Stimulated activated CD8-positive, alpha-beta memory T cell treated with anti-CD3 and anti-CD28 coated beads, Interleukin-7, amount 100 ng/mL, for 4 hours (primary cell): ENCODE measurements around the gene CHD3.

ENCODE experiments used
- DNase-seq, 2 donors: peaks; one replicate each; pipeline ENCODE4 v3.0.0-alpha.2; 2020; ENCODE audit warnings: low read depth in 2 of 2

CHD3 gene

DNA sequence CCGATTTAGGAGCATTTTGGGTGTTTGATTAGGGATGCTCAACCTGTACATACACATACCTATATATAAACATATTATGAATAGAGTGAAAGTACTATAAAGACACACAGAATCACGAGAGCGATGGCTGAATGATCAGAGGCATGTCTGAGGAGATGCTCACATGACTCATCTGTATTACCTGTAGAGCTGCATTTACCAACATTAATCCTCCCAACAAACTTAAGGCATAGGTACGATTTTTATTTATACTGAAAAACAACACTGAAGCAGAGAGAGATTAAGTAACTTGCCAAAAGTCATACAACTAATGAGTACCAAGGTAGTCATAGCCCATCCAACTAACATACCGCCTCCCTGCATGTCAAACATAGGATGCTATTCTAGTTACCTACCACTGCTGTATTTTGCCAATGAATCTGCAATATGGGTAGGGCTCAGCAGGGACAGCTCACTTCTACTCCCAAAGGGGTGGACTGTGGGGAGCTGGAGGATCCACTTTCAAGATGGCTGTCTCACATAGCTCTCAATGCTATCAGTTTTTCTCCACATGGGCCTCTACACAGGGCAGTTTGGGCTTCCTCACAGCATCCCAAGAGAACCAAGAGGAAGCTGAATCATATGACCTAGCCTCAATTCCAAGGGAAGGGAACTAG is 23.5 kb upstream of the CHD3 start:
- no peak for DNase-seq

DNA sequence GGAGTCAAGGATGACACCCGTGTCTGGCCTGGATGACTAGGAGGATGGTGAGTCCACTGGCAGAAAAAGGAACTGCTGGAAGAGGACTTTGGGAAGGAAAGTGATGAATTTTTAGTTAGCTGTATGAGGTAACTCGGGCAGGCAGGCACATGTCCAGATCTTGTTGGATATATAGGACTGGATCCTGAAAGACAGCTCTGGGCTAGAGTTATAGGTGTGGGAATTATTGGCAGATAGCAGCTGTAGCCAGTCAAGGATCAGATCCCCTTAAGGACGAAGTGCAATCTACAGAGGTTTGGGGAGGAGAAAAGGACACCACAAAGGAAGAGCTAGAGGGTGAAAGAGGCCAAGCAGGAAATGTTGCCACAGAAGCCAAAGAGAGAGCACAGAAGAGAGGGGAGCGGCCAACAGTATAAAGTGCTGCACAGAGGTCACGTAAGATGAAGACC is 20.7 kb upstream of the CHD3 start:
- no peak for DNase-seq

DNA sequence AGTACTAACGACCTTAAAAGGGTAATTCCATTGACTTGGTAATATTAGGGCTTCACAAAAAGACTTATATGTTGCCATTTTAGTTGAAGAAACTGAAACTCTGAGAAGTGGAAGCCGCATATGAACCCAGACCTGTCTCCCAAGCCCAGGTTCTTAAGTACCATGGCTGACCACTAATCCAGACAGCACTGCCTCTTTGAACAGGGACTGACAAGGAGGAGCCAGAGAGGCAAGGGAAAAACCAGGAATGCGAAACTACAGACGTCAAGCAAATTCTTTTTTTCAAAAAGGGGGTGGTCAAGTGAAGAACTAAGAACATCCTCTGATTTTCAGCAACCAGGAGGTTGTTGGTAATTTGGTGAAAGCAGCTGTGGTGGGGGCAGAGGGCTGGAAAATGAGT is 15.5 kb upstream of the CHD3 start:
- no peak for DNase-seq

DNA sequence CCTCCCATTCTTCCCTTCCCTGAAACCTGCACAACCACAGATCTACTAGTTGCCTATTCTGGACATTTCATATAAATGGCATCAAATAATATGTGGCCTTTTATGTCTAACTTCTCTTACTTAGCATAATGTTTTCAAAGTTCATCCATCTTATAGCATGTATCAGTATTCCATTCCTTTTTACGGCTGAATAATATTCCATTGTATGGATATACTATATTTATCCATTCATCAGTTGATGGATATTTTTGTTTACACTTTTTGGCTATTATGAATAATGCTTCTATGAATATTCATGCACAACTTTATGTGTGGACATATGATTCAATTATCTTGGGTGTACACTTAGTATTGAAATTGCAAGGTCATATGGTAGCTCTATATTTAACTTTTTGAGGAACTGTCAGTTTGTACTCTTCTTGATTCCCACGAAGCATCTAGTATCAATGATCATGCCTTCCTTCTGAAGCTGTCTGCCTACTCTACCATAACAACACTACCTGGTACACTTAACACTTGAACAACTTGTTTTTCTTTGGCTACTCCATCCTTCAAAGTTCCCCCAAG is 12.7 kb upstream of the CHD3 start:
- no peak for DNase-seq

DNA sequence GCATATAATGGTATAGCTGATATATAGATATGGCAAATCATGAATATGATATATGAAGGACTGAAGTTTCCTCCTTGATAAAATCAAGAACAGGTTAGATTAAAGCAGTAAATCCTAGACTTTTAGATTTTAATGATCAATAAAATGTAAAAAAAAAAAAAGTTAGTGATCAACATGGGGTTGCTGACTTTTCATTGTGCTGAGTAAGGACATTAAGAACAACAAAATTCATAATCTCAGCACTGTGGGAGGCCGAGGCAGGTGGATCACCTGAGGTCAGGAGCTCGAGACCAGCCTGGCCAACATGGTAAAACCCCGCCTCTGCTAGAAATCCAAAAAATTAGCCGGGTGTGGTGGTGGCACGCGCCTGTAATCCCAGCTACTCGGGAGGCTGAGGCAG is 10.4 kb upstream of the CHD3 start:
- DNase-seq = no peak

DNA sequence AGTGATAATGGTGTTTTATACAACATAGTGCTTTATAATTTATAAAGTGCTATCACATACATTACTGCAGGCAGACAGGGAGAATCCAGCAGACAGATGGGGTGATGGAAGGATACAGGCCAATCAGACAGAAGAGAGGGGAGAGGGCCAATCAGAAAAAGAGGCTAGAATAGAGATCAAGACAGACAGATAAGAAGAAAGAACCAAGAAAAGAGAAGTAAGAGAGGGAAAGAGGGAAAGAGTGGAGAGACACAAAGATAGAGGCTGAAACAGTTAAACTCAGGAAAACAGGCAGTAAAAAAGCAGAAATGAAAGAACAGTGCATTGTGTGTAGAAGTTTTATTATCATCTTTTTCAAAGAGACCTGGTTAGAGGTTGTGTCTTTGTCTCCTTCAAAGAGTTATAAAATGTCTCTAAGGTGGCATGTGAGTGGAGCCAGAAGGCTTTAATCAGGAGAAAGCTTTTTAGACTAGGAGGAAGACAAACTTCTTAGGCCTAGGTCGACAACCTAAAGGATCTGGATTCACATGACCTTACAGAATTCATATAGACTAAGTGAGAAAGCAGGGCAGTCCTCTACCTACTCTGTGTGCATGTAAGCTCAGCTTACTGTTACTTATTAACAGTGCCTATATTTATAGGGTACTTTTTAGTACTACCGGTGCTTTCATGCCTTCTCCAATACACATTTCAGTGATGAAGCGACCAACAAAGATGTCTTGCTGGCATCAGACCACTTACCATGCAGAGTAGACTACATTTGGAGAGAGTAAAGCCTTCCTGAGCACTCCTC is 8.3 kb upstream of the CHD3 start:
- DNase-seq = no peak

DNA sequence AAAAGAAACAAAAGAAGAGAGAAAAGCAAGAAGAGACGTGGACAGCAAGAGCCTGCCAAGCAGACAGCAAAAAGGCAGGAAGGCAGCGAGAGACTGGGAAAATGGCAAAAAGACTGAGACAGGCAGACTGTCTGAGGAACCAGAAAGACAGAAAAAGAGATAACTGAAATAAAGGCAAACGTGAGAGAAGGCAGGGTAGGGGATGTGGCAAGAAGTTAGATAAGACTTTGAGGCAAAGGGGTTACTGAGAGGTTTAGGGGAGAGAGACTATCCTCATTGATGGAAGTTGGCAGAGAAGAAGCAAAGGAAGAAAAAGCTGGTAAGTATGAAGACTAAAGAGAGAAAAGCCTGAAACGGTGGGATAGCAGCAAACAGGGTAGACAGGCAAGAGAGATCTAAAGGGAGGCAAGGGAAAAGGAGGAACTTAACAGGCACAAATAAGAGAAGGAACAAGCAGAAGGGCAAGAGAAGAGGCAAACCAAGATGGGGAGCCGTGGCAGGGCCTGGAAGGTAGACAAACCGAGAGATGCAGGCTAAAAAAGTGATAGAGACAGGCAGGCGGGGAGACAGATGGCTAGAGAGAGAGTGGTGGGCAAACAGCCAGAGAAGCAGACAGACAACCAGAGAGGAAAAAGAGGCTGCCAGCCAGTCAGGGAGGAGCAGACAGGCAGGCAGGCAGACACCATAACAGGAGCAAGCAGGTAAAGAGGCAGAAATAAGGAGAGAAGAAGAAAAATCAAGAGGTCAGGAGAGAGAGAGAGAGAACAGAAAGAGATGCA is 7.1 kb upstream of the CHD3 start:
- DNase-seq = no peak

DNA sequence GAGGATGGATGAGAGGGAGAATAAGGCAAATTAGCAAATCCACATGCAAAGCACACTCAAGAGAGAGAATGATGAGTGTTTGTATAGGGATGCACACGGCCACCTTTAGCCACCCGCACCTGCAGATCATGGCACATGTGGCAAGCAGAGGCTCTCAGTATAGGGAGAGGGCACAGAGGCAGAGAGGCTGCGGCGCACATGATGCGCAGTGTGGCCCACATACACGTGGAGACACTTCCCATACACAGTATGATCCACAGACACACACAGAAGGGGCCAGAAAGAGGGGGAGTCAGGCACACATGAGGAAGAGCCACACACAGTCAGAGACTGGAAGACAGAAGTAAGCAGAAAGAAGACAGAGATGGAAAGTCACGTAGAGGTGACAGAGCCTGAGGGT is 6.5 kb upstream of the CHD3 start:
- DNase-seq = no peak

DNA sequence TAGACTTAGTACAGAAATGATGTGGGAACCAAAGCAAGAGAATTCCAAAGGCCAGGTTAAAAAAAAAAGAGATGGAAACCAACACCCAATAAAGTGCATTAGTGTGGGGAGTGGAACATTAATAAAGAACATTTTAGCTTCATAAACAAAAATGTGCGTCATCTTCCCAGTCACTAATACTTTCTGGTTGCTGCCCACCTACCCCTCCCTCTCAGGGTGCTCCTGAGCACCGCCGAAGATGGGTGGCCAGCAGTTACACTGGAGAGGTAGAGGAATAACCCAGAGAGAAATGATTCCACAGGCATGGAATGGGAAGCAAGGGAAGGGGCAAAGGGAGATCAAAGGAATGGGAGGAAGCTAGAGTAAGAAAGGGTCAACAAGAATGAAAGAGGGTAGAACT is 6.0 kb upstream of the CHD3 start:
- DNase-seq = no peak

DNA sequence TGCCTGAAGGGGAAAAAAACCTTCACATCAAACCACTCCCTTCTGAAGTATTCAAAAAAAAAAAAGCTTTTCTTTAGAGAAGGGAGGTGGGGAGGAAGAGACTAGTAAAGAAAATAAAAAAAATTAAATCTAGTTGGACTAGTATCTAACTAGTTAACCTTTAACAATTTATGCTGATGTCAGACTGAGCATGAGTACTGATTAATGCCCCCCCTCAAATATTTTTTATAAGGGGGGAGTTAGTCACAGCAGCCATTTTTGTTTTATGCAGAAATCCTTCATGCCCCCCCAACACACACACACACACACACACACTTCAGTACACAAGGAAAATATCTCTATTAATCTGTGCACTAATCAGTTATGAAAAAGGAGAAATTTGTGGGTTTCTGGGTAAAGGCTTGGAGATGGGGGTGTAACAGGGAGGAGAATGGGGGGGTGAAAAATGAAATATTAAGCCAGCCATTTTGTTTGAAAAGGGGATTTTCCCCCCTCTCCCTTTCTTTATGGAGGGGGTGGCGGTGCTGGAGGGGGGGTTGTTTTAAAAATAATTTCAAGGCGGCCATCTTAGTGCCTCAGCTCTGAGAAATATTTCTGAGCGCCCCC is 4.7 kb upstream of the CHD3 start:
- peak in 1 of 2 donors; percentile 10 for DNase-seq

DNA sequence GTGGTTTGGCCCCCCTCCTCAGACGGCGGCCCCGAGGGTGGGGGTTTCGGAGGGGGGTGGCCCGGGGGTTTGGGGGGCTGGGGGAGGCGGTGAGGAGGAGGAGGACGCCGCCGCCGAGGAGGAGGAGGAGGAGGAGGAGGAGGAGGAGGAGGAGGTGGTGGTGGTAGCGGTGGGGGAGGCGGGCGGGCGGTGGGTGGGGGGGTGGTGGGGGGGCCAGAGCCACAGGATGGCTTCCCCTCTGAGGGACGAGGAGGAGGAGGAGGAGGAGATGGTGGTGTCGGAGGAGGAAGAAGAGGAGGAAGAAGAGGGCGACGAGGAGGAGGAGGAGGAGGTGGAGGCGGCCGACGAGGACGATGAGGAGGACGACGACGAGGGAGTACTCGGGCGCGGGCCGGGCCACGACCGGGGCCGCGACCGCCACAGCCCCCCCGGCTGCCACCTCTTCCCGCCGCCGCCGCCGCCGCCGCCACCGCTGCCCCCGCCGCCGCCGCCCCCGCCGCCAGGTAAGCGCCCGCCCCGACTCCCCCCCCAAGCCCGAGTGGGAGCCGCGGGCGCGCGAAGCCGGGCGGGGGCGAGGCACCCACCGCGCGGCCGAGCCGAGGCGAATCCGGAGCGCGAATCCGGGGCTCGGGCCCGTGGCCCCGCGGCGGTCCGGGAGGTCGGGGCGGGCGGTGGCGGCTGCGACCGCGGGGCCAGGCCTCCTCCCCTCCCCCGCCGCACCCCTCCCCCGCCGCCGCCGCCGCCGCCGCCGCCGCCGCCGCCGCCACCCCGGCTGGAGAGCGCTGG is 3.8 kb upstream of the CHD3 start:
- DNase-seq = peak in 1 of 2 donors; percentile 68

DNA sequence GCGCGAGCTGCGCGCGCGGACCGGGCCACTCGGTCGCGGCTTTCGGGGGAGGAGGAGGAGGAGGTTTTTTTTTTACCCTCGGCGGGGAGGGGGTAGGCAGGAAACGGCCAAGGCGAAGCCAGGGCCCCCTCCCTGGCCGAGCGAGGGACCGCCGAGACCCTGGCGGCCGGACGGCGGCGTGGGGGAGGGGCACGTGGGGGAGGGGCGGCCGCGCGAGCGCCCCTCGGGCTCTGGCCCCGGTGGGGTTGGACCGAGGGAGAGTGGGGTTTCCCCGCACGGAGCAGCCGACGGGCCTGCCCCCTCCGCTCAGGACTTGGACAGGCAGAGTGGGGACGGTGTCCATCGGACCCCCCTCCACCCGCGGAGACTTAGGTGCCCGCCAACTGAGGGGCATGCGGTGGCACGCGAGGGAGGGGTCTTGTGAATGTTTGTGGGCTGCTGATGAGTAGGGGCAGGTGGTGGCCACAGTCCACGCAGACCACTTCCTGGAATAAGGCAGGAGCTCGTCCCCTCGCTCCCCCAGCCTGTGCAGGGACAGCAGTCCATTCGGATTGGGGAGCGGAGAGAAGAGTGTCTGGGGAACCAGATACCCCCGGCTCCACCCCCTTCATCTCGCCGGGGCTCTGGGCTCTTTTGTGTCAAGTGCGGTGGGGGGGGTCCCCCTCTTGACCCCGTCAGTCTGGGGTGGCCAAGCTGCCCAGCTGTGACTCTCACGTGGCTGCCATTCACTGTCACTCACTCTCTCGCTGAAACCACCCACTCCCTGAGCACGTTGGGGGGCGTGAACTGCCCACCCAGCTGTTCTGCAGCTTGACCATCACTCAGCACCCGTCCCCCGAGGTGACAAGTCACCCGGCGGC is 3.0 kb upstream of the CHD3 start:
- peak in 1 of 2 donors; percentile 45 for DNase-seq

DNA sequence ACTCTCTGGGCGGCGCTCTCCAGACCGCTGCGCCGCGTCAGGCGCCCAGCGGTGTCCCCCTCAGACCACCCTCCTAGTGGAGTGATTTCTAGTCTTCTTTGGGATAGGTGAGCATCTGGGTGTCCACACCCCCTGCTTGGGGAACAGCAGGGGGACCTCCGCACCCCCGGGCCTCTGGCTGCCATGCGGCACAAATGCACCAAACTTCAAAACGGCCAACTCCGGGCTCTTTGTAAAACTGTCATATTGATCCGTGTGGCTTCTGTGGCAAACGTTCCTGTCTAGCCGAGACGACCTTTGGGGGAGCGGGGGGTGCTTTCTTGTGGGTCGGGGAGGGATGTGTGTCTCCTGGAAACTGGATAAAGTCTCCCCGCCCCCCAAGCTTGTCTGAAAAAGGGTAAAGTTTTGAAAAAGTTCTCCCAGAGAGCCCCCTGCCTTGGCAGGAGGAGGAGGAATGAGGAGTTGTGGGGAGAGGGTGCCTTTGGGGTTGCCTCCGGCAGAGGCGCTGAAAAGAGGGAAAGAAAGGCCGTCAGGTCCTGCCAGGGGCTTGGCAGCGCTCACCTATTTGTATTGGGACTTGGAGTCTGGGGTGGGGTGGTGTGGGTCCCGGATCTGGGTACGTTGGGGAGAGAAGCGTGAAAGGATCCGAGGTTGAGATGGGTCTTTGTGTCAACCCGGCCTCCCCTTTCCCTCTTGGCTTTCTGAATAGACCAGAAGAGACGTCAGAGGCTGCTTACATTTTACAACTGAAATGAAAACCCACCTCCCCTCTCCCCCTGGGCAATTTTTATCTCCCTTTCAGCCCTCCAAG is 2.2 kb upstream of the CHD3 start:
- peak in 1 of 2 donors; percentile 36 for DNase-seq

DNA sequence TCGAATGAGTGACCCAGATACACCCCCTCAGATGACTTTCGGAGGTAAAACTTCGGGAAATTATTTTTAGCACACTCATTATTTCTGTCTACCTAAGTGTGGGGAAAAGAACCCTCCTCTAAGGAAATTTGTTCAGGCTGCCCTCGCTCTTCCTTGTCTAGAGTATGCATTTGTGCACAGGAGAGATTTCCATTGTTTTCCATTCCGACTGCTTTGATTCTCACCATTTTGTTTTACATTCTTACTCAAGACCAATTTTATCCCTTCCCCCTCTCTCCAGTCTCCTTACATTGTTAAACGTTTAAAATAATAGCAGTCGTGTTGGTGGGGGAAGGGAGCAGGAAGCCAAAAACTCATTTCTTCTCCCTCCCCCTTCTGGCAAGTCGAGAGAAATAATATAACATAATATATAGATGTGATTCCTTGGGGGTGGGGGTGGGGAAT is 1.5 kb upstream of the CHD3 start:
- DNase-seq = no peak

DNA sequence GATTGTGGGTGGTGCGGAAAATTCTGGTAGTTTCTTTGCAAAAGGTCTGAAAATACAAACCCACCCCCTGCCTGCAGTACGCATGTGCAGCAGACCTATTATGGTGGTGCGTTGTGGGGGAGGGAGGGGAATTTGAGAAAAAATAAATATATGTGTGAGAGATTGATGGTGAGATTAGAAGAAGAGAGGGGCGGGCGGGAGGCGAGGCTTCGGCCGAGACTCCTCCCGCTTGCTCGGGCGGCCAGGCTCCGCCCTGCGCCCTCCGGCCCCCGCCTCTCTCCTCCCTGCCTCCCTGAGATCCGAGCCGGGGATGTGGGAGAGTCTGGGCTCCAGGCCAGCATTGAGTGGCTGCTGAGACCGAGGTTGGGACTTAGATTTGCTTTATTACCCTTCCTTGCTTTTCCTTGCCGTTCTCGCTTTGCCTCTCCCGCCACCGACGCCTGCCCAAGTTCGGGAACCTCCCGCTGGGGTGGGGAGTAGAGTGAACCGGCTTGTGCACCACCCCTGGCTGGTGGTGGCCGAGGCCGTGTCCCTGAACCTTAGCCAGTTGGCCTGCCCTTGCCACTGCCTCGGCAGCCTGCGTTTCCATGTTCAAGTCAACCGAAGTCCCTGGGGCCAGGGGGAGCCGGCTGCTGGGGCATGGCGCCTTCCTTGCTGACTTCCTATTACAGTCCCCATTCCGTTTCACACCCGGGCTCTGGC is 956 bp upstream of the CHD3 start:
- DNase-seq = peak; percentile 85 to 94

DNA sequence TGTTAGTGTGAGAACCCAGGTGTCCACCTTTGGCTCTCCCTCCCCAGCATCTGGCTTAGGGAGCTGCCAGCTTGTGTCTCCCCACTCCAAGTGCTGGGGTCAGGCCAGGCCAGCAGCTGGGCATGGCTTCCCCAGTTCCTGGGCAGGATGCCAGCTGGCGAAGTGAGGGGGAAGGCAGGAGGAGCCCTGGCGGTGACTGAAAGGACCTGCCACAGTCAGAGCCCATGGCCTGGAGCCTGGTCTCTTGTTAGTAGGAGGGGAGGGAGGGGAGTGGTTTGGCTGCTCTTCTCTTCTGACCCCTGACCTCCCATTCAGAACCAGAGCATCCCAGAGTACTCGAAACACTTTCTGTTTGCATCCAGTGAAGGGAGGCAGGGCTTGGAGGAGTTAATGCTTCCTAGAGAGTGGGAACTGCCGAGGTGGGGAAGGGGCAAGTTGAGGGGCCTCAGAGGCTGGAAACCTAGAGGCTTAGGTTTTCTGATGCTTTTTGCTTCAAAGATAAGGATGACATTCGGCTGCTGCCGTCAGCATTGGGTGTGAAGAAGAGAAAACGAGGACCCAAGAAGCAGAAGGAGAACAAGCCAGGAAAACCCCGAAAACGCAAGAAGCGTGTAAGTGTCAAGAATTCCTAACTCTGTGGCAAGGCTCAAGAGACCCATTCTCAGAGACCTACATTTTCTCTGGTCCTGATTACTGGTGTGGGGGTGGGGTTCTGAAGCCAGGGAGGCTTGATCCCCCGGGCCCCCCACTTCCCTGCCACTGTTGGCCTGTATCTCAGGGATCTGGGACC is 772 bp downstream of the CHD3 start:
- DNase-seq = no peak

DNA sequence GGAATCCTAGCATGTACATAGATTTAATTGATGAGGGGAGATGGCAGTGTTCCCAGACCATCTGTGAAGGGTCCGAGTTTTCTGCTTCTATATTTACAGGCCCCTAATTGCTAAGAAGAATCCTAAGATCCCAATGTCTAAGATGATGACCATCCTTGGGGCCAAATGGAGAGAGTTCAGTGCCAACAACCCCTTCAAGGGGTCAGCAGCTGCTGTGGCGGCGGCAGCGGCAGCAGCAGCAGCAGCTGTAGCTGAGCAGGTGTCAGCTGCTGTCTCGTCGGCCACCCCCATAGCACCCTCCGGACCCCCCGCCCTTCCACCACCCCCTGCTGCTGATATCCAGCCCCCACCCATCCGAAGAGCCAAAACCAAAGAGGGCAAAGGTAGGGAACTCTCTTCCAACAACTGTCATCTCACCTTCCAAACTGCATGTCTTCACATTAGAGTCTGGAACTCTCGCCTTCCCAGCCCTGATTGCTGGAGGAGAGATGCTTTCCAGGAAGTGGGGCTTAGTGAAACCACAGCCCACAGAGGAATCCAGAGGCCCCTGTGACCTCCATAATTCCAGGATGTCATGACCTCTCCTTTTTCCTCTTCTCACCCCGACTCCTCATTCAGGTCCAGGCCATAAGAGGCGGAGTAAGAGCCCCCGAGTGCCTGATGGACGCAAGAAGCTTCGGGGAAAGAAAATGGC is 4.7 kb downstream of the CHD3 start:
- DNase-seq = no peak
